A673 (cell line): ENCODE data around the gene METTL25B. TPM values are rescaled to one million over a fixed set of nuclear protein-coding genes. Genes with fewer than 3 reads are reported as not detected.

Source experiments
- BruUV-seq: library from RNA; stranded (reverse); fragments of 400-500 nt; replicated peaks from 2 replicates; lab custom pipeline; 2021; lab: Mats Ljungman, UMichigan
- CTCF ChIA-PET: fragments of 300-600 bp; sonication (Branson Sonifier 250); formaldehyde crosslinking; loops from one replicate; lab custom pipeline; 2022; ENCODE audit warnings: antibody characterized with exemption; lab: Charles Lee
- POLR2A ChIA-PET: fragments of 300-600 bp; sonication (Branson Sonifier 250); formaldehyde crosslinking; loops from one replicate; lab custom pipeline; 2022; ENCODE audit warnings: antibody characterized with exemption; ENCODE audit not compliant: low non-redundant PET; lab: Charles Lee
- DNase-seq: peaks from one replicate; pipeline ENCODE4 v3.0.0-alpha.2; 2015; ENCODE audit warnings: low spot score
- H3K27ac ChIP-seq: fragments of 200-600 bp; sonication (generic); 2 replicates; pipeline ENCODE4 v1.5.1; 2016; ENCODE audit warnings: mixed run types, low read depth, mild to moderate bottlenecking, mixed read lengths, antibody characterized with exemption, low read length; ENCODE audit not compliant: poor library complexity, severe bottlenecking
- H3K27me3 ChIP-seq: fragments of 200-600 bp; sonication (generic); replicated peaks from 2 replicates; pipeline ENCODE4 v1.6.1; 2017; ENCODE audit warnings: mixed run types, low read depth, mild to moderate bottlenecking, mixed read lengths, antibody characterized with exemption, low read length; ENCODE audit not compliant: insufficient read depth, poor library complexity
- H3K36me3 ChIP-seq: fragments of 200-600 bp; sonication (generic); 2 replicates; pipeline ENCODE4 v1.6.1; 2016; ENCODE audit warnings: mixed run types, mild to moderate bottlenecking, mixed read lengths, antibody characterized with exemption, low read length; ENCODE audit not compliant: insufficient read depth, poor library complexity, severe bottlenecking
- H3K4me1 ChIP-seq: fragments of 200-600 bp; sonication (generic); 2 replicates; pipeline ENCODE4 v1.6.1; 2017; ENCODE audit warnings: mixed run types, mild to moderate bottlenecking, mixed read lengths, antibody characterized with exemption, low read length; ENCODE audit not compliant: insufficient read depth, poor library complexity, severe bottlenecking
- H3K4me3 ChIP-seq: fragments of 200-600 bp; sonication (generic); 2 replicates; pipeline ENCODE4 v1.5.1; 2016; ENCODE audit warnings: low read depth, mixed run types, mild to moderate bottlenecking, mixed read lengths, low read length; ENCODE audit not compliant: poor library complexity, severe bottlenecking
- H3K9me3 ChIP-seq: fragments of 200-600 bp; sonication (generic); 2 replicates; pipeline ENCODE4 v1.6.1; 2016; ENCODE audit warnings: mixed run types, low read depth, mild to moderate bottlenecking, mixed read lengths, antibody characterized with exemption, low read length; ENCODE audit not compliant: poor library complexity, severe bottlenecking
- EZH2 ChIP-seq: fragments of 200-600 bp; sonication (generic); IDR thresholded peaks from 2 replicates; pipeline ENCODE4 v1.6.1; 2017; ENCODE audit warnings: borderline replicate concordance, low read depth, mild to moderate bottlenecking, mixed read lengths, antibody characterized with exemption, low read length; ENCODE audit not compliant: poor library complexity, severe bottlenecking
- intact Hi-C: fragments of 100-400 bp; cut with micrococcal nuclease; formaldehyde crosslinking; loops from one replicate; pipeline ENCODE4 v1.10.0; 2022; ENCODE audit not compliant: unreplicated experiment
- total RNA-seq: library from RNA; stranded (reverse); gene quantifications from 2 replicates; pipeline ENCODE4 v1.2.3, GENCODE V29; 2021
- TF ChIP-seq, protein P1 (sequence below): fragments of 300-800, 200-600 bp; sonication (generic); conservative IDR thresholded peaks from 2 replicates; pipeline ENCODE4 v1.5.1; 2017; ENCODE audit warnings: low read depth, mild to moderate bottlenecking, antibody characterized with exemption, low read length, moderate library complexity, mixed read lengths

The METTL25B gene
- total RNA-seq, 1 experiment from 2014 or later, result 20.2 TPM

DNA sequence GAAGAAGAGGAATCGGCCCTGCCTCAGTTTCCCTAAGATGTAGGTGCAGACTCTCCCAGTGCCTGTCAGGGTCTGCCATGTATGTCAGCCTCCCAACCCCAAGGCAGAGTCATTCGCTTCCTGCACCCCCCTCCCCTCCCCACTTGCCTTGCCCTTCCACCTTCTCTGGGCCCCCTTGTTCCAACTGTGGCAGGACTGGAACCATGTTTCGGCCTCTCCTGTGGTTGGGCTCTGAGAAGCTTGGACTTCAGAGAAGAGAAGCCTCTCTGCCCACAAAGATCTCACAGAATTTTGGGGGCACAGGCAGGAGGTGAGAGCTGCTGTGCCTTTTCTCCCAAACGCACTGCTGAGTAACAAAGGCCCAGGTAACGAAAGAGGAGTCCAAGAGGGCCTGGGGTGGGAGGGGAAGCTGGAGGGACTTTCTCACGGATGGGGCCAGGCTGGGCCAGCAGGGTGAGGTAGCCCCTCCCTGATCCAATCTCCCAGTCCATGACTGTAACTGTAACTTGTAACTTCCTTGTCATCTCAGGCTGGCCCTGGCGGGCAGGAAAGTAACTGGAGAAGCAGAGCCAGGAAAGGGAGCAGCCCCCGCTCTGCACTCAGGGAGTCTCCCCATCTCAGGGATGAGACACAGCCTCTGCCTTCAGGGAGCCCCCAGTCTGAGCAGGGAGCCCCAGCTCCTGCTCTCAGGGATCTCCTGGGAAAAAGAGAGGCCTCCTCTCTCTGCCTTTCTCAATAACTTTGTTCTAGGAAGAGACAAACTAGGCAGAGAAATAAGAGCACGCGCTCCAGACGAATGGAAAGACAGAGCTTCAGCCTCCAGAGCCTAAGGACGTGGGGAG lies 34.2 kb upstream of the METTL25B start:
- intact Hi-C loops, result no loop called here
- no peaks in the 10 kb centered on the region for H3K36me3 ChIP-seq

DNA sequence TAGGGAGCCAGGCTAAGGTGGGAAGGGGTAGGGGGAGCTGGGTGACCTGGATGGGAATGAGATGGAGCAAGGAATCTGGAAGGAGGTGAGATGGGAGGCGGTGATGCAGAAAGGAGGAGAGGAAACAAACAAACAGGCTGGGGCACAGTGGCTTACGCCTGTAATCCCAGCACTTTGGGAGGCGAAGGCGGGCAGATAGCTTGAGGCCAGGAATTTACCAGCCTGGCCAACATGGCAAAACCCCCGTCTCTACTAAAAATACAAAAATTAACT lies 33.6 kb upstream of the METTL25B start:
- Histone ChIP-seq H3K27ac (no peak overlapping the region), H3K9me3 (no peaks in the 10 kb centered on the region), H3K4me3 (no peak overlapping the region), H3K27me3 (no peaks in the 10 kb centered on the region), H3K4me1 (peaks cover 21% of the 10 kb centered on the region), H3K36me3 (no peaks in the 10 kb centered on the region)
- no TSS peak for BruUV-seq
- ChIA-PET CTCF (no interaction called here), POLR2A (no interaction called here)
- intact Hi-C loops, result no loop called here
- TF ChIP-seq, protein P1, sequence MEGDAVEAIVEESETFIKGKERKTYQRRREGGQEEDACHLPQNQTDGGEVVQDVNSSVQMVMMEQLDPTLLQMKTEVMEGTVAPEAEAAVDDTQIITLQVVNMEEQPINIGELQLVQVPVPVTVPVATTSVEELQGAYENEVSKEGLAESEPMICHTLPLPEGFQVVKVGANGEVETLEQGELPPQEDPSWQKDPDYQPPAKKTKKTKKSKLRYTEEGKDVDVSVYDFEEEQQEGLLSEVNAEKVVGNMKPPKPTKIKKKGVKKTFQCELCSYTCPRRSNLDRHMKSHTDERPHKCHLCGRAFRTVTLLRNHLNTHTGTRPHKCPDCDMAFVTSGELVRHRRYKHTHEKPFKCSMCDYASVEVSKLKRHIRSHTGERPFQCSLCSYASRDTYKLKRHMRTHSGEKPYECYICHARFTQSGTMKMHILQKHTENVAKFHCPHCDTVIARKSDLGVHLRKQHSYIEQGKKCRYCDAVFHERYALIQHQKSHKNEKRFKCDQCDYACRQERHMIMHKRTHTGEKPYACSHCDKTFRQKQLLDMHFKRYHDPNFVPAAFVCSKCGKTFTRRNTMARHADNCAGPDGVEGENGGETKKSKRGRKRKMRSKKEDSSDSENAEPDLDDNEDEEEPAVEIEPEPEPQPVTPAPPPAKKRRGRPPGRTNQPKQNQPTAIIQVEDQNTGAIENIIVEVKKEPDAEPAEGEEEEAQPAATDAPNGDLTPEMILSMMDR, result no peak
- no peak for TF ChIP-seq EZH2
- DNase-seq, result no peak

More for the DNA sequence above, 34.2 kb upstream of the METTL25B start:
- no peak overlapping the region for H3K27ac ChIP-seq
- no peaks in the 10 kb centered on the region for H3K9me3 ChIP-seq
- CTCF ChIA-PET, result no interaction called here
- H3K27me3 ChIP-seq, result no peaks in the 10 kb centered on the region
- no TSS peak for BruUV-seq
- DNase-seq, result no peak
- H3K4me1 ChIP-seq, result peaks cover 22% of the 10 kb centered on the region
- POLR2A ChIA-PET, result no interaction called here
- TF ChIP-seq, protein P1, result no peak
- no peak for TF ChIP-seq EZH2
- H3K4me3 ChIP-seq, result no peak overlapping the region

DNA sequence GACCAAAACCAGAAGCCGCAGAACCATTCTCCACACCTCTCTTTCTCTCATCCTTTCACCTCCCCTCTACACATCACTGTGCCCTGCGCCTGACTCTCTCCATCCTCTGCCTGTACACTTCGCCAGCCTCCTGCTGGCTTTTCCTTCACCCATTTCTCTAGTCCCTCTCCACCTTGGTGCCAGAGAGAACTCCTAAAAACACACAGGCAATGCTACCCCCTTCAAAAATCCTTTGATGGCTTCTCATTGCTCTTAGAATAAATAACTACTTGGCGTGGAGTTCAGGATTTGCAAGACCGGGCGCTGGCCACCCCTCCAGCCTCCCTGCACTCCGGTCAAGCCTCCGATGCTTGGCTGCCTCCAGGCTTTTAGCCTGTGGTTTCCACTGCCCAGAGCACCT lies 31.5 kb upstream of the METTL25B start:
- intact Hi-C loops, result no loop called here
- H3K4me1 ChIP-seq, result peaks cover 17% of the 10 kb centered on the region
- DNase-seq, result no peak
- H3K9me3 ChIP-seq, result no peaks in the 10 kb centered on the region
- CTCF ChIA-PET, result no interaction called here
- no peak overlapping the region for H3K4me3 ChIP-seq
- no TSS peak for BruUV-seq
- H3K36me3 ChIP-seq, result no peaks in the 10 kb centered on the region
- no peaks in the 10 kb centered on the region for H3K27me3 ChIP-seq
- no peak overlapping the region for H3K27ac ChIP-seq
- POLR2A ChIA-PET, result no interaction called here
- TF ChIP-seq, protein P1, result no peak
- TF ChIP-seq EZH2, result no peak
